ENCODE measurements around the gene KLHL1.

The KLHL1 gene

GRCh38 chr13:69866555-69866954 is 241.7 kb downstream of the KLHL1 start:
- no peak for DNase-seq (ENCODE audit: low spot score)

GRCh38 chr13:69857183-69857821 is 250.9 kb downstream of the KLHL1 start:
- peak; percentile 59 for DNase-seq (ENCODE audit: low spot score)

GRCh38 chr13:69856331-69856730 is 251.9 kb downstream of the KLHL1 start:
- DNase-seq (ENCODE audit: low spot score) = no peak

GRCh38 chr13:69828527-69828926 is 279.7 kb downstream of the KLHL1 start:
- DNase-seq (ENCODE audit: low spot score) = no peak

GRCh38 chr13:69820180-69820579 is 288.1 kb downstream of the KLHL1 start:
- no peak for DNase-seq (ENCODE audit: low spot score)

GRCh38 chr13:69817333-69817869 is 290.9 kb downstream of the KLHL1 start:
- DNase-seq (ENCODE audit: low spot score) = no peak

- DNase-seq (ENCODE audit: low spot score) = no peak
Measured at GRCh38 chr13:69809152-69809551, 299.1 kb downstream of the KLHL1 start.

GRCh38 chr13:69796256-69796655 is 312.0 kb downstream of the KLHL1 start:
- no peak for DNase-seq (ENCODE audit: low spot score)

GRCh38 chr13:69793783-69794453 is 314.3 kb downstream of the KLHL1 start:
- no peak for DNase-seq (ENCODE audit: low spot score)

- DNase-seq (ENCODE audit: low spot score) = no peak
Measured at GRCh38 chr13:69776937-69777336, 331.3 kb downstream of the KLHL1 start.

- no peak for DNase-seq (ENCODE audit: low spot score)
Measured at GRCh38 chr13:69769608-69770007, 338.6 kb downstream of the KLHL1 start.

GRCh38 chr13:69761581-69761980 is 346.7 kb downstream of the KLHL1 start:
- DNase-seq (ENCODE audit: low spot score) = no peak

- DNase-seq (ENCODE audit: low spot score) = no peak
Measured at GRCh38 chr13:69755101-69755500, 353.2 kb downstream of the KLHL1 start.

- DNase-seq (ENCODE audit: low spot score) = no peak
Measured at GRCh38 chr13:69751259-69751658, 357.0 kb downstream of the KLHL1 start.

- DNase-seq (ENCODE audit: low spot score) = no peak
Measured at GRCh38 chr13:69737129-69737935, 370.9 kb downstream of the KLHL1 start.

GRCh38 chr13:69721631-69722030 is 386.6 kb downstream of the KLHL1 start:
- no peak for DNase-seq (ENCODE audit: low spot score)

- DNase-seq (ENCODE audit: low spot score) = no peak
Measured at GRCh38 chr13:69720278-69720983, 387.8 kb downstream of the KLHL1 start.

GRCh38 chr13:69706807-69707206 is 401.4 kb downstream of the KLHL1 start:
- DNase-seq (ENCODE audit: low spot score) = no peak

GRCh38 chr13:69704311-69704710 is 403.9 kb downstream of the KLHL1 start:
- DNase-seq (ENCODE audit: low spot score) = no peak

- DNase-seq (ENCODE audit: low spot score) = no peak
Measured at GRCh38 chr13:69690999-69691398, 417.3 kb downstream of the KLHL1 start.

- DNase-seq (ENCODE audit: low spot score) = no peak
Measured at GRCh38 chr13:69683921-69684686, 424.1 kb downstream of the KLHL1 start.
